HG02759 (cell line): ENCODE results near the gene MSRB2.

Experiments used
- ATAC-seq: cut with Tn5 transposase; IDR thresholded peaks from one replicate; pipeline ENCODE4 v1.9.1; 2021; ENCODE audit warnings: mild to moderate bottlenecking, moderate library complexity; ENCODE audit not compliant: unreplicated experiment

Gene MSRB2

GRCh38 chr10:23158370-23158769 lies 63.0 kb downstream of the MSRB2 start:
- peak; percentile 66 for ATAC-seq

- no peak for ATAC-seq
These were observed 76.0 kb downstream of the MSRB2 start for GRCh38 chr10:23171232-23171876.
